ENCODE measurements around the gene PRRX2. TPM values are rescaled to one million over a fixed set of nuclear protein-coding genes. Genes with fewer than 3 reads are reported as not detected.
A peak's percentile ranks its signal among the peaks of the same experiment; 100 is the strongest.

Gene PRRX2
- total RNA-seq, 2 donors from 2014 or later = 1.0 TPM; not detected in 1

DNA sequence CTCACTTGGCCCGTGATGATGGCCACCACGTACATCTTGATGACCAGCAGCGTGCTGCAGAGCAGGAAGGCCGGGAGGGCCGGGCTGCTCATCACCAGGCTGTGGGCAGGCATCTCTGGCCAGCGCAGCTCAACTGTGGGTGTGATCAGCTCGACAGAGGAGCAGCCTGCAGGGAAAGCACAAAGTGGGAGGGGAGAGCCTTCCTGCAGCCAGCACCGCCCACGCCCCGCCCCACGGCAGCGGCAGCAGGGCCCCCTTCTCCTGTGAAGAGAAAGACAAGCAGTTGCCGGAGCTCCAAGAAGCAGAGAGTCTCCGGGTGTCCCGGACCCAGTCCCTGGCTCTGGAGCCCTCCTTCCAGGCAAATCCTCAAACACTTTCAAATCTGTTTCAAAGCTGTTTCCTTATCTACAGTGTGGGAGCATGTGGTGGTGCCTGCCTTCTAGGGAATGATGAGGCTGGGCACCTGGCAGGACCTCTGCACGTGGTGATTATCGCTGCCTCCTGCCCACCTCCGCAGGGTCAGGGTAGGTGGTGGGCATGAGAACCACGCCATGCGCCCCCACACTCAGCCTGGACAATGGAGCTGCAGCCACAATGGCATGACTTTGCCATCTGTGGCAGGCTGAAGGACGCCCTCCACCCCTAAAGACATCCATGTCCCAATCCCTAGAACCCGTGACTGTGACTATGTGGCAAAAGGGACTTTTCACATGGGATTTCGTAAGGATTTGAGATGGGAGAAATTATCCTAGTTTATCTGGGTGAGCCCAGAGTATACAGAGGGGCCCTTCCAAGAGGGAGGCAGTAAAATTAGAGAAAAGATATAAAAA is 87.7 kb downstream of the PRRX2 start, which contains the start of gene PTGES:
Gene PTGES, minus strand, starts transcription at position 143 of the 830 bp plus-strand sequence. Its CDS starts 30 bp downstream, at position 113.
- Histone ChIP-seq H3K4me1 (peaks cover 11% of the 10 kb centered on the region), H3K4me3 (no peak within 1 kb of the TSS), H3K9me3 (no peaks in the 10 kb centered on the region), H3K27me3 (no peaks in the 10 kb centered on the region), H3K27ac (peak within 1 kb of the TSS in 2 of 4 donors; percentile 7 to 24), H3K36me3 (replicated peaks in 1 of 2; ENCODE audit: insufficient read depth in 1 of 2, low read depth in 2 of 2) (no peaks in the 10 kb centered on the region)
- peak; percentile 66 for ATAC-seq
- 16 to 42% methylated on average over 8 to 23 of the region's 23 CpGs for WGBS, 2 donors
- no peak for TF ChIP-seq POLR2A (IDR thresholded peaks at IDR 0.05)
- TF ChIP-seq, protein P1, sequence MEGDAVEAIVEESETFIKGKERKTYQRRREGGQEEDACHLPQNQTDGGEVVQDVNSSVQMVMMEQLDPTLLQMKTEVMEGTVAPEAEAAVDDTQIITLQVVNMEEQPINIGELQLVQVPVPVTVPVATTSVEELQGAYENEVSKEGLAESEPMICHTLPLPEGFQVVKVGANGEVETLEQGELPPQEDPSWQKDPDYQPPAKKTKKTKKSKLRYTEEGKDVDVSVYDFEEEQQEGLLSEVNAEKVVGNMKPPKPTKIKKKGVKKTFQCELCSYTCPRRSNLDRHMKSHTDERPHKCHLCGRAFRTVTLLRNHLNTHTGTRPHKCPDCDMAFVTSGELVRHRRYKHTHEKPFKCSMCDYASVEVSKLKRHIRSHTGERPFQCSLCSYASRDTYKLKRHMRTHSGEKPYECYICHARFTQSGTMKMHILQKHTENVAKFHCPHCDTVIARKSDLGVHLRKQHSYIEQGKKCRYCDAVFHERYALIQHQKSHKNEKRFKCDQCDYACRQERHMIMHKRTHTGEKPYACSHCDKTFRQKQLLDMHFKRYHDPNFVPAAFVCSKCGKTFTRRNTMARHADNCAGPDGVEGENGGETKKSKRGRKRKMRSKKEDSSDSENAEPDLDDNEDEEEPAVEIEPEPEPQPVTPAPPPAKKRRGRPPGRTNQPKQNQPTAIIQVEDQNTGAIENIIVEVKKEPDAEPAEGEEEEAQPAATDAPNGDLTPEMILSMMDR (IDR thresholded peaks at IDR 0.05) = no peak
- intact Hi-C loops (cut with DNase I) = no loop called here
- peak; percentile 43 to 65 (median 62) for DNase-seq

DNA sequence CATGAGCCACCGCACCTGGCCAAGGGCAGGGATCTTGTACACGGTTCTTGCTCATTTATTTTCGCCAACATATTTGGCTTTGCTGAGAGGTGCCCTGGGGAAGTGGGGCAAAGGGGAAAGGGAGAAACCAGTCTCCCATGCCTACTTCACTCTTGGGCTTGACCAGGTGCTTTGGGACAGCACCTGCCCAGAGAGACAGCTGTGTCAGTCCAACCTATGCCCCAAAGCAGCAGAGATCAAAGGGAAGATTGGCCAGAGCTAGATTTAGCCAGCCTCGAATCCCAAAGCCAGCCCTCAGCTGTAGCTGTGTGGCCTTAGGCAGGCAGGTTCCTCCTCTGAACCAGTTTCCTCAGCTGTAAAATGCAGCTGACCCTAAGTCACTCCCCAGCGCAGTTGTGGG is 89.7 kb downstream of the PRRX2 start:
- DNase-seq (no peak), ATAC-seq (no peak)
- Histone ChIP-seq H3K4me3 (no peak overlapping the region), H3K27me3 (no peaks in the 10 kb centered on the region), H3K9me3 (no peaks in the 10 kb centered on the region), H3K36me3 (replicated peaks in 1 of 2; ENCODE audit: insufficient read depth in 1 of 2, low read depth in 2 of 2) (no peaks in the 10 kb centered on the region), H3K27ac (no peak overlapping the region), H3K4me1 (peaks cover 11% of the 10 kb centered on the region)
- no peak for TF ChIP-seq POLR2A (IDR thresholded peaks at IDR 0.05)
- TF ChIP-seq, protein P1 (IDR thresholded peaks at IDR 0.05) = no peak
- intact Hi-C loops (cut with DNase I) = no loop called here
- WGBS, 2 donors = 60 to 76% methylated on average over 1 to 5 of the region's 5 CpGs

DNA sequence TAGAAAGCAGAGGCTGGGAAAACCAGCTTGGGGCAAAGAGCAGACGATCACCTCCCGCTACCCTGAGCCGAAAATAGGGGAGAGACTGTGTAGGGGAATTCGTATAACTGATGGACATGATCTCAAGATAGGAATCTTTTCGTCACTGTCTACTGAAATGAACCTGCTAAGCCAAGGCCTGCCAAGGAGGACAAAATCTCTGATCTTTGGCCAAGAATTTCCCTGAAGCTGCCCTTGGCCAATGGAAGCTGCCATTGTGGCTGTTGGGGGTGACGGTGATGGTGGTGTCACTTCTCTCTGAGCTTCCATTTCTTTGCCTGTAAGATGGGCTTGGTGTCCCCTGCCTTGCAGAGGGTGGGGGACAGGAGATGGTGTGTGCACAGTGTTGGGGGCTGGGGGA is 90.7 kb downstream of the PRRX2 start:
- intact Hi-C loops (cut with DNase I) = no loop called here
- no peak overlapping the region for H3K4me3 ChIP-seq
- no peaks in the 10 kb centered on the region for H3K36me3 ChIP-seq (replicated peaks in 1 of 2; ENCODE audit: insufficient read depth in 1 of 2, low read depth in 2 of 2)
- H3K27me3 ChIP-seq = no peaks in the 10 kb centered on the region
- H3K4me1 ChIP-seq = peaks cover 11% of the 10 kb centered on the region
- no peaks in the 10 kb centered on the region for H3K9me3 ChIP-seq
- WGBS, 2 donors = 86 to 91% methylated on average over 4 to 6 of the region's 6 CpGs
- no peak for ATAC-seq
- no peak for DNase-seq
- TF ChIP-seq POLR2A (IDR thresholded peaks at IDR 0.05) = no peak
- TF ChIP-seq, protein P1 (IDR thresholded peaks at IDR 0.05) = no peak
- H3K27ac ChIP-seq = no peak overlapping the region

DNA sequence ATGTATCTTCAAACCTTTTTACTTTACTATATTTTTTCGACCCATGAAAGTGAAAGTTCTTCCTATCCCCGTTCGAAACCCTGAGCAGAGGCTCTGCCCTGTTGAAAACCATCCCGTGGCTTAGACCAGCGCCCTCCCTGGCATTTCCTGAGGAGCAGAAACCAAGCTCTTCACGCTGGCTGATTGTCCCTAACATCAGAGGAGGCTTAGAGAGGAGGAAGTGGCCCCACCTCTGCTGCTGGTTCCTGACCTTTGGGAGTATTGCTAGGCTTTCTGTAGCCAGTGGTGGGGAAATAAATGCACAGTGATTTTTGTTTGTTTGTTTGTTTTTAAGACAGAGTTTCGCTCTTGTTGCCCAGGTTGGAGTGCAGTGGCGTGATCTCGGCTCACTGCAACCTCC is 91.6 kb downstream of the PRRX2 start:
- H3K36me3 ChIP-seq (replicated peaks in 1 of 2; ENCODE audit: insufficient read depth in 1 of 2, low read depth in 2 of 2) = no peaks in the 10 kb centered on the region
- DNase-seq = no peak
- no peak overlapping the region for H3K27ac ChIP-seq
- TF ChIP-seq, protein P1 (IDR thresholded peaks at IDR 0.05) = no peak
- no peak for TF ChIP-seq POLR2A (IDR thresholded peaks at IDR 0.05)
- 65 to 81% methylated on average over 6 to 9 of the region's 9 CpGs for WGBS, 2 donors
- intact Hi-C loops (cut with DNase I) = no loop called here
- H3K27me3 ChIP-seq = no peaks in the 10 kb centered on the region
- H3K9me3 ChIP-seq = no peaks in the 10 kb centered on the region
- H3K4me3 ChIP-seq = no peak overlapping the region
- H3K4me1 ChIP-seq = peaks cover 11% of the 10 kb centered on the region
- no peak for ATAC-seq
